22Rv1 (cell line): ENCODE results near the gene RBM33.

ENCODE experiments used
- CTCF ChIP-seq: fragments of 450-650 bp; IDR thresholded peaks from 2 replicates; pipeline ENCODE4 v1.5.1; 2017; ENCODE audit warnings: mild to moderate bottlenecking
- ZFX ChIP-seq: fragments of 450-650 bp; IDR thresholded peaks from 2 replicates; pipeline ENCODE4 v1.6.1; 2017; ENCODE audit warnings: antibody characterized with exemption, borderline replicate concordance

- TF ChIP-seq CTCF (no peak), ZFX (no peak)
Measured at GRCh38 chr7:155676052-155676451, 31.6 kb downstream of the RBM33 start.
